Stomach (tissue), 4 donors: ENCODE data around the gene TRIO.

Source experiments
- CTCF ChIP-seq, 7 experiments: fragments of 450-650 bp in 4 of 7; fragments of 200-600 bp in 3 of 7; sonication (generic) in 3 of 7; IDR thresholded peaks; one replicate each; pipeline ENCODE4 v1.5.1; 2016 to 2019; ENCODE audit warnings: antibody characterized with exemption in 7 of 7, control low read depth in 2 of 7, mild to moderate bottlenecking in 1 of 7
- POLR2A ChIP-seq, 4 donors: fragments of 450-650 bp; IDR thresholded peaks; one replicate each; pipeline ENCODE4 v1.6.1; 2016; ENCODE audit warnings: antibody characterized with exemption in 4 of 4, control low read depth in 2 of 4, mild to moderate bottlenecking in 1 of 4, moderate library complexity in 1 of 4
- POLR2AphosphoS5 ChIP-seq, 3 donors: sonication (generic); formaldehyde crosslinking; IDR thresholded peaks; one replicate each; pipeline ENCODE4 v1.6.1; 2016; ENCODE audit warnings: antibody characterized with exemption in 3 of 3

GRCh38 chr5:14497311-14497710, 354.2 kb downstream of the TRIO start:
- TF ChIP-seq CTCF (IDR thresholded peaks at IDR 0.05) (no peak), POLR2A (IDR thresholded peaks at IDR 0.05) (no peak), POLR2AphosphoS5 (IDR thresholded peaks at IDR 0.05) (no peak)
